ENCODE results near the gene GABRB1.

Gene GABRB1

GRCh38 chr4:47049347-47049746 lies 18.0 kb downstream of the GABRB1 start:
- DNase-seq = no peak

GRCh38 chr4:47050761-47051725 lies 19.7 kb downstream of the GABRB1 start:
- DNase-seq = no peak

- DNase-seq = no peak
Measured at GRCh38 chr4:47053485-47053884, 22.1 kb downstream of the GABRB1 start.

- DNase-seq = no peak
Measured at GRCh38 chr4:47054130-47054529, 22.8 kb downstream of the GABRB1 start.

GRCh38 chr4:47057991-47058390 lies 26.6 kb downstream of the GABRB1 start:
- DNase-seq = no peak

- DNase-seq = no peak
Measured at GRCh38 chr4:47060561-47060960, 29.2 kb downstream of the GABRB1 start.

GRCh38 chr4:47061435-47061834 lies 30.1 kb downstream of the GABRB1 start:
- DNase-seq = no peak

- no peak for DNase-seq
Measured at GRCh38 chr4:47065051-47065481, 33.7 kb downstream of the GABRB1 start.

- DNase-seq = no peak
Measured at GRCh38 chr4:47068986-47069385, 37.6 kb downstream of the GABRB1 start.

- DNase-seq = no peak
Measured at GRCh38 chr4:47071901-47072341, 40.6 kb downstream of the GABRB1 start.

- no peak for DNase-seq
Measured at GRCh38 chr4:47073647-47074046, 42.3 kb downstream of the GABRB1 start.

- DNase-seq = no peak
Measured at GRCh38 chr4:47074816-47075215, 43.4 kb downstream of the GABRB1 start.

GRCh38 chr4:47075262-47075661 lies 43.9 kb downstream of the GABRB1 start:
- DNase-seq = no peak

GRCh38 chr4:47075919-47076318 lies 44.6 kb downstream of the GABRB1 start:
- no peak for DNase-seq

GRCh38 chr4:47084111-47084510 lies 52.7 kb downstream of the GABRB1 start:
- no peak for DNase-seq

GRCh38 chr4:47084795-47085194 lies 53.4 kb downstream of the GABRB1 start:
- no peak for DNase-seq

- DNase-seq = no peak
Measured at GRCh38 chr4:47088298-47088697, 56.9 kb downstream of the GABRB1 start.

GRCh38 chr4:47095884-47096283 lies 64.5 kb downstream of the GABRB1 start:
- no peak for DNase-seq

GRCh38 chr4:47101453-47101852 lies 70.1 kb downstream of the GABRB1 start:
- no peak for DNase-seq

GRCh38 chr4:47104986-47105385 lies 73.6 kb downstream of the GABRB1 start:
- DNase-seq = no peak

GRCh38 chr4:47106561-47106960 lies 75.2 kb downstream of the GABRB1 start:
- DNase-seq = no peak

- DNase-seq = no peak
Measured at GRCh38 chr4:47109379-47109778, 78.0 kb downstream of the GABRB1 start.

GRCh38 chr4:47110546-47111132 lies 79.3 kb downstream of the GABRB1 start:
- DNase-seq = no peak

All from NCI-H1930 (cell line).